ENCODE results near the gene CDK12. TPM values are rescaled to one million over a fixed set of nuclear protein-coding genes. Genes with fewer than 3 reads are reported as not detected.

The CDK12 gene
- total and polyA plus RNA-seq, 7 donors = 5.4 to 46.0 (median 24.3) TPM

- no peaks in the 10 kb centered on the region for H3K9me3 ChIP-seq
- TF ChIP-seq EP300 (IDR thresholded peaks at IDR 0.05) (no peak), CTCF (IDR thresholded peaks at IDR 0.05) (no peak), POLR2AphosphoS5 (IDR thresholded peaks at IDR 0.05) (no peak), POLR2A (IDR thresholded peaks at IDR 0.05) (no peak)
- intact Hi-C loops (cut with DNase I) = no loop called here
- H3K4me1 ChIP-seq = peaks cover 0 to 16% (median 7%) of the 10 kb centered on the region in 4 donors
- WGBS, 2 donors = 39 to 73% methylated on average over 2 of the region's 2 CpGs
- no peak overlapping the region for H3K27ac ChIP-seq
- no peak for DNase-seq
- peaks cover 0 to 87% (median 16%) of the 10 kb centered on the region in 4 donors for H3K36me3 ChIP-seq
- no peak overlapping the region for H3K4me3 ChIP-seq
- no peaks in the 10 kb centered on the region for H3K27me3 ChIP-seq
Measured at GRCh38 chr17:39553341-39553945, 92.2 kb downstream of the CDK12 start.

- Histone ChIP-seq H3K4me3 (no peak overlapping the region), H3K4me1 (no peaks in the 10 kb centered on the region), H3K36me3 (peaks cover 0 to 74% (median 16%) of the 10 kb centered on the region in 4 donors), H3K9me3 (no peaks in the 10 kb centered on the region), H3K27me3 (no peaks in the 10 kb centered on the region), H3K27ac (no peak overlapping the region)
- intact Hi-C loops (cut with DNase I) = no loop called here
- no peak for TF ChIP-seq CTCF (IDR thresholded peaks at IDR 0.05)
- no peak for TF ChIP-seq EP300 (IDR thresholded peaks at IDR 0.05)
- TF ChIP-seq POLR2A (IDR thresholded peaks at IDR 0.05) = no peak
- no peak for TF ChIP-seq POLR2AphosphoS5 (IDR thresholded peaks at IDR 0.05)
- 80 to 85% methylated on average over 2 of the region's 2 CpGs for WGBS, 2 donors
- DNase-seq = no peak
Measured at GRCh38 chr17:39555368-39555767, 94.1 kb downstream of the CDK12 start.

GRCh38 chr17:39556423-39556822 lies 95.1 kb downstream of the CDK12 start:
- Histone ChIP-seq H3K27ac (no peak overlapping the region), H3K27me3 (no peaks in the 10 kb centered on the region), H3K4me3 (no peak overlapping the region), H3K36me3 (peaks cover 0 to 65% (median 12%) of the 10 kb centered on the region in 4 donors), H3K9me3 (no peaks in the 10 kb centered on the region), H3K4me1 (no peaks in the 10 kb centered on the region)
- WGBS, 2 donors = 28 to 50% methylated on average over 1 of the region's 1 CpG
- no peak for TF ChIP-seq POLR2A (IDR thresholded peaks at IDR 0.05)
- no peak for TF ChIP-seq CTCF (IDR thresholded peaks at IDR 0.05)
- TF ChIP-seq EP300 (IDR thresholded peaks at IDR 0.05) = no peak
- TF ChIP-seq POLR2AphosphoS5 (IDR thresholded peaks at IDR 0.05) = no peak
- DNase-seq = no peak
- intact Hi-C loops (cut with DNase I) = no loop called here

GRCh38 chr17:39562395-39562794 lies 101.1 kb downstream of the CDK12 start:
- Histone ChIP-seq H3K4me1 (no peaks in the 10 kb centered on the region), H3K36me3 (peaks cover 0 to 33% (median 7%) of the 10 kb centered on the region in 4 donors), H3K27me3 (no peaks in the 10 kb centered on the region), H3K4me3 (no peak overlapping the region), H3K27ac (no peak overlapping the region), H3K9me3 (no peaks in the 10 kb centered on the region)
- WGBS, 2 donors = 74 to 77% methylated on average over 1 of the region's 1 CpG
- no peak for DNase-seq
- intact Hi-C loops (cut with DNase I) = no loop called here
- no peak for TF ChIP-seq POLR2AphosphoS5 (IDR thresholded peaks at IDR 0.05)
- no peak for TF ChIP-seq EP300 (IDR thresholded peaks at IDR 0.05)
- no peak for TF ChIP-seq CTCF (IDR thresholded peaks at IDR 0.05)
- TF ChIP-seq POLR2A (IDR thresholded peaks at IDR 0.05) = no peak

- no peak for DNase-seq
- no peak overlapping the region for H3K27ac ChIP-seq
- no peaks in the 10 kb centered on the region for H3K27me3 ChIP-seq
- H3K36me3 ChIP-seq = peaks cover 0 to 33% (median 6%) of the 10 kb centered on the region in 4 donors
- no peak overlapping the region for H3K4me3 ChIP-seq
- intact Hi-C loops (cut with DNase I) = no loop called here
- WGBS, 2 donors = 88 to 89% methylated on average over 7 of the region's 7 CpGs
- TF ChIP-seq CTCF (IDR thresholded peaks at IDR 0.05) = no peak
- no peaks in the 10 kb centered on the region for H3K4me1 ChIP-seq
- no peaks in the 10 kb centered on the region for H3K9me3 ChIP-seq
Measured at GRCh38 chr17:39562976-39563375, 101.7 kb downstream of the CDK12 start.
